GM12878 (cell line): ENCODE measurements around the gene SLU7. TPM values are rescaled to one million over a fixed set of nuclear protein-coding genes. Genes with fewer than 3 reads are reported as not detected.

Source experiments
- BCL3 ChIP-seq: IDR thresholded peaks from 2 replicates; pipeline ENCODE4 v1.6.1; 2011; ENCODE audit warnings: borderline replicate concordance, low read depth, mild to moderate bottlenecking, moderate library complexity, low read length; ENCODE audit not compliant: insufficient read depth, poor library complexity, severe bottlenecking
- BMI1 ChIP-seq: fragments of 450-650 bp; IDR thresholded peaks from 2 replicates; pipeline ENCODE4 v1.6.1; 2016; ENCODE audit warnings: mild to moderate bottlenecking, moderate library complexity, borderline replicate concordance
- CEBPZ ChIP-seq: fragments of 150-350 bp; IDR thresholded peaks from 2 replicates; pipeline ENCODE4 v1.6.1; 2016; ENCODE audit warnings: low read depth, low read length
- CHD4 ChIP-seq: fragments of 200-600 bp; sonication (generic); IDR thresholded peaks from 2 replicates; pipeline ENCODE4 v1.6.1; 2016; ENCODE audit warnings: mild to moderate bottlenecking
- CREM ChIP-seq: IDR thresholded peaks from 2 replicates; pipeline ENCODE4 v1.6.1; 2014; ENCODE audit warnings: antibody characterized with exemption, low read depth
- ELK1 ChIP-seq: IDR thresholded peaks from 2 replicates; pipeline ENCODE4 v1.6.1; 2012; ENCODE audit warnings: low read depth, low read length, improper control_type of control experiment
- IRF3 ChIP-seq: fragments of 450-650 bp; IDR thresholded peaks from 2 replicates; pipeline ENCODE4 v1.6.1; 2014; ENCODE audit warnings: mild to moderate bottlenecking
- KAT2A ChIP-seq: conservative IDR thresholded peaks from 2 replicates; pipeline ENCODE4 v1.6.1; 2011; ENCODE audit warnings: low read depth, low read length; ENCODE audit not compliant: control insufficient read depth
- MLLT1 ChIP-seq: fragments of 450-650 bp; IDR thresholded peaks from 2 replicates; pipeline ENCODE4 v1.6.1; 2016; ENCODE audit warnings: mild to moderate bottlenecking
- NRF1 ChIP-seq: conservative IDR thresholded peaks from 2 replicates; pipeline ENCODE4 v1.6.1; 2011; ENCODE audit warnings: mild to moderate bottlenecking, low read depth, low read length, improper control_type of control experiment
- RAD51 ChIP-seq: fragments of 450-650 bp; IDR thresholded peaks from 2 replicates; pipeline ENCODE4 v1.6.1; 2016; ENCODE audit warnings: moderate library complexity, mild to moderate bottlenecking, inconsistent platforms
- RB1 ChIP-seq: fragments of 450-650 bp; formaldehyde crosslinking; IDR thresholded peaks from 2 replicates; pipeline ENCODE4 v1.6.1; 2017; ENCODE audit warnings: mild to moderate bottlenecking, borderline replicate concordance
- RCOR1 ChIP-seq: conservative IDR thresholded peaks from 2 replicates; pipeline ENCODE4 v1.6.1; 2012; ENCODE audit warnings: low read depth, low read length, improper control_type of control experiment
- REST ChIP-seq: IDR thresholded peaks from 2 replicates; pipeline ENCODE4 v1.6.1; 2012; ENCODE audit warnings: mild to moderate bottlenecking, low read depth, low read length
- RFX5 ChIP-seq: IDR thresholded peaks from 2 replicates; pipeline ENCODE4 v1.6.1; 2011; ENCODE audit warnings: low read depth, low read length, improper control_type of control experiment
- USF2 ChIP-seq: IDR thresholded peaks from 2 replicates; pipeline ENCODE4 v1.6.1; 2011; ENCODE audit warnings: low read depth, low read length, improper control_type of control experiment, borderline replicate concordance
- polyA plus RNA-seq, 11 experiments: library from polyadenylated mRNA; depleted of rRNA in 4 of 11; unstranded in 6 of 11; stranded (reverse) in 5 of 11; fragments of >200 nt; fragmentation: Nextera tagmentation in 4 of 11; fragmentation: Illumina TruSeq in 1 of 11; extraction: Ambion mirVana in 4 of 11; extraction: Trizol in 1 of 11; gene quantifications; 1 replicate in 1 of 11; 2 replicates in 10 of 11; pipeline versions ENCODE4 v1.2.1 to v1.2.3, GENCODE V29; 2011 to 2016; ENCODE audit warnings: inconsistent platforms in 2 of 11, missing spikeins in 2 of 11, low read depth in 1 of 11
- total RNA-seq, 4 experiments: library from RNA; depleted of rRNA in 3 of 4; stranded (reverse); fragments of >200 nt in 3 of 4; fragmentation: Illumina TruSeq in 1 of 4; extraction: Trizol in 1 of 4; gene quantifications; 2 replicates each; pipeline versions ENCODE4 v1.2.1 to v1.2.3, GENCODE V29; 2013 to 2021

Gene SLU7
- total and polyA plus RNA-seq, 10 of the 15 experiments (the other 5 are each of a cell fraction or from before 2014, with no cell fraction given) = 32.7 to 55.2 (median 46.6) TPM

GRCh38 chr5:160442824-160443431 is 24.0 kb upstream of the SLU7 start (continued):
- TF ChIP-seq BCL3 (no peak), RB1 (no peak), RFX5 (no peak), BMI1 (no peak), ELK1 (no peak), RCOR1 (no peak), KAT2A (no peak), USF2 (no peak), IRF3 (no peak), MLLT1 (0 out of 2 replicates have a peak, but pooled peaks have one; percentile 56), CEBPZ (no peak), NRF1 (no peak), REST (no peak), RAD51 (peak; percentile 26; the same call in 1 of the 2 replicates), CHD4 (no peak), CREM (no peak)
